Natural killer cell treated with Interleukin-12 subunit alpha and Interleukin-12 subunit beta and Interleukin-15 and Interleukin-18, amount 100 ng/mL, for 72 hours (primary cell): ENCODE measurements around the gene MAP1LC3A. TPM values are rescaled to one million over a fixed set of nuclear protein-coding genes. Genes with fewer than 3 reads are reported as not detected.

Experiments used
- ATAC-seq, 2 donors: fragments of 150-1000 bp; cut with Tn5 transposase in 1 of 2; sonication (Bioruptor Pico), chemical (Tn5 transposase) in 1 of 2; 2 replicates each; pipeline ENCODE4 v1.10.0; 2021
- DNase-seq: peaks from one replicate; pipeline ENCODE4 v3.0.0; 2022; ENCODE audit warnings: low spot score
- H3K27ac Mint-ChIP-seq, 2 donors: 1 replicate in 1 of 2; 2 replicates in 1 of 2; pipeline ENCODE4 v1.8.0; 2022; ENCODE audit warnings: mixed read lengths in 2 of 2, mild to moderate bottlenecking in 1 of 2, moderate library complexity in 1 of 2
- H3K27me3 Mint-ChIP-seq, 2 donors: 1 replicate in 1 of 2; 2 replicates in 1 of 2; pipeline ENCODE4 v1.8.0; 2022; ENCODE audit warnings: mixed read lengths in 2 of 2
- H3K36me3 Mint-ChIP-seq: one replicate; pipeline ENCODE4 v1.8.0; 2022; ENCODE audit warnings: mixed read lengths
- H3K4me1 Mint-ChIP-seq, 2 donors: 1 replicate in 1 of 2; 2 replicates in 1 of 2; pipeline ENCODE4 v1.8.0; 2022; ENCODE audit warnings: low read depth in 2 of 2, mixed read lengths in 2 of 2, mild to moderate bottlenecking in 1 of 2
- H3K4me3 Mint-ChIP-seq: one replicate; pipeline ENCODE4 v1.8.0; 2022; ENCODE audit warnings: mixed read lengths
- H3K9me3 Mint-ChIP-seq: 2 replicates; pipeline ENCODE4 v1.8.0; 2022; ENCODE audit warnings: mixed read lengths
- total RNA-seq, 2 donors: library from RNA; stranded (reverse); gene quantifications; one replicate each; pipeline ENCODE4 v1.2.3, GENCODE V29; 2022

The MAP1LC3A gene
- total RNA-seq, 2 donors from 2014 or later = 5.3 to 6.4 TPM

DNA sequence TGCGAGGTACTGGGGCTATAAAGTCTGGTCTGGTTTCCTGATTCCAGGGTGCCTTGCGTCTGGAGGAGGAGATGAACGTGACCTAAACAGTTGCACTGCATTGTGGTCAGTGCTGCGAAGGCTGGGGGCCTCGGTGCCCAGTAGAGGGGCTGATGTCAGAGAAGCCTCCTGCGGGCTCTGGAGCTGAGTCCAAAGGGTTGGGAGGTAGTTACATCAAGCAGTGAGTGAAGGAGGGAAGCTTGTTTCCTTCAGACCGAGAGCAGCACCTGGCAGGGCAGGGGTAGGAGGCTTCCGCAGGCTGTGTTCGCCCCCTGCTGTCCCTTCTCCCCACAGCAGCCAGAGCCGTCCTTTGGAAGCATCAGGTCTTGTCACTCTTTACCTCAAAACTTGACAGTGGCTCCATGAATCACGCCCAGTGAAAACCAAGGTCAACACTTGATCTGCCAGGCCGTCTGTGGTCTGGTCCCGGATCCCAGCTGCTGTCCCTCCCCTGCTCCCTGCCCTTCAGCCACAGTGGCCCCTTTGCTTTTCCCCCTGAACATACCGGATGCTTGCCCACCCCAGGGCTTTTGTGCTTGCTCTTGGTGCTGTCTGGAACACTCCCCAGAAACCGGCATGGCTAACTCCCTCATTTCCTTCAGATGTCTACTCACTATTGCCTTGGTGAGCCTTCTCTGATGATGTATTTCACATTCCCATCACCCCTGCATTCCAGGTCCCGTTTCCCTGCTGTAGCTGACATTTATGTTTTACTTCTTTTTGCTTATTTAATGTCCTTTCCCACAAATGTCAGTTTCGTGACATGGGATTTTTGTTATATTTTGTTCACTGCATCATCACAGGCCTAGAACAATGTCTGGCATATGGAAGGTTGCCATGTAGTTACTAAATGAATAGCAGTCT is 35.3 kb upstream of the MAP1LC3A start:
- H3K27me3 Mint-ChIP-seq = no peaks in the 10 kb centered on the region
- H3K9me3 Mint-ChIP-seq = no peaks in the 10 kb centered on the region
- peak overlapping the region in 1 of 2 donors; percentile 3 for H3K27ac Mint-ChIP-seq
- peak; percentile 60 to 70 for ATAC-seq
- DNase-seq = no peak
- H3K4me3 Mint-ChIP-seq = no peak overlapping the region
- H3K36me3 Mint-ChIP-seq = no peaks in the 10 kb centered on the region
- peaks cover 24 to 29% of the 10 kb centered on the region in 2 donors for H3K4me1 Mint-ChIP-seq

- Mint-ChIP-seq H3K27ac (no peak overlapping the region), H3K4me3 (no peak overlapping the region), H3K36me3 (no peaks in the 10 kb centered on the region), H3K9me3 (no peaks in the 10 kb centered on the region), H3K4me1 (peaks cover 20 to 35% of the 10 kb centered on the region in 2 donors), H3K27me3 (no peaks in the 10 kb centered on the region)
- DNase-seq = no peak
- ATAC-seq = no peak
These were observed 34.1 kb upstream of the MAP1LC3A start for GRCh38 chr20:34524426-34524825.

DNA sequence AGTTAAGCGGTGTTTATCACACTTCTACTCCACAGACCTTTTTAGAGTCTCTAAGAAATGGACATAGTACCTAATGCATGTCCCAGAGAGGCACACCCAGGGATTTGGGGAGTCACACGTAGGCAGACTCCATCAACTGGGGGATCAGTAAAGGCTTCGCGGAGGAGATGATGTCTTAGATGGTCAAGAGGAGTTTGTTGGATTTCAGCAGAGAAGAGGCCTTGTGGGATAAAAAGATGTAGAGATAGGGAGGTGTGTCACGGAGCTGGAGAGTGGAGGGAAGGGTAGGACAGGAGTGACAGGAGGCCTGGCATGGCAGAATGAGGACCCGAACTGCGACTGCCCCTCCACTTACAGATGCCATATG is 33.2 kb upstream of the MAP1LC3A start:
- H3K36me3 Mint-ChIP-seq = no peaks in the 10 kb centered on the region
- H3K9me3 Mint-ChIP-seq = no peaks in the 10 kb centered on the region
- peaks cover 24 to 40% of the 10 kb centered on the region in 2 donors for H3K4me1 Mint-ChIP-seq

DNA sequence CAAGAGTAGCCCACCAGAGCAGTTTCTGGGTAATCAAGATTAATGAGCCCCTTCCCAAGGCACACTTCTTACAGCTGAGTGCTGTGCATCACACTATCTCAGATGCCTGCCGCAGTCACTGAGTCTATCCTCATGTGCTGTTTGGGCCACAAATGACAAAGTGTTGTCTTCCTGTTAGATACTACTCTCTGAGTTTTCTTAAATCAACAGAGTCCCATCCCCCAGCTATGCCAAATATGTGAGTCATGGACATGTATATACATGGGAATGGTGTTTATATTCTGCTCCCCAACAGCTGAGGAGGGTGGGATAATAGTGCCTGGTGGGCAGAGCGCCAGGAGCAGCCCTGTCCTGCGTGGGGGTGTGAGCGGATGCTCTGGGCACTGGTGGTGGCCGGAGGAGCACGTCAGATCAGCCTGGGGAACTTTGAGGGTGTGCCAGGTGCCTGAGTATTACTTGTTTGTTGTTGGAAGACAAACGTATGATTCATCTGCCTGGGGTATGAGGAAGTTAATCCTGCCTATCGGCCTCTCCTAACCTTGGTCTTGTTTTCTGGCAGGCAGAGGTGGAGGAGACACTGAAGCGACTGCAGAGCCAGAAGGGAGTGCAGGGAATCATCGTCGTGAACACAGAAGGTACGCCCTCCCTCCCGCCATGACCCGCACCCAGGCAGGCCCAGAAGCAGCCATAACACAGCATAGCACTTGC is 32.7 kb upstream of the MAP1LC3A start:
- no peak for ATAC-seq
- Mint-ChIP-seq H3K4me3 (no peak overlapping the region), H3K27ac (no peak overlapping the region), H3K36me3 (no peaks in the 10 kb centered on the region), H3K4me1 (peaks cover 29 to 45% of the 10 kb centered on the region in 2 donors), H3K9me3 (no peaks in the 10 kb centered on the region), H3K27me3 (no peaks in the 10 kb centered on the region)
- DNase-seq = no peak

More for the DNA sequence above, 33.2 kb upstream of the MAP1LC3A start:
- no peak for DNase-seq
- no peak overlapping the region for H3K4me3 Mint-ChIP-seq
- ATAC-seq = no peak
- no peaks in the 10 kb centered on the region for H3K27me3 Mint-ChIP-seq
- H3K27ac Mint-ChIP-seq = no peak overlapping the region

DNA sequence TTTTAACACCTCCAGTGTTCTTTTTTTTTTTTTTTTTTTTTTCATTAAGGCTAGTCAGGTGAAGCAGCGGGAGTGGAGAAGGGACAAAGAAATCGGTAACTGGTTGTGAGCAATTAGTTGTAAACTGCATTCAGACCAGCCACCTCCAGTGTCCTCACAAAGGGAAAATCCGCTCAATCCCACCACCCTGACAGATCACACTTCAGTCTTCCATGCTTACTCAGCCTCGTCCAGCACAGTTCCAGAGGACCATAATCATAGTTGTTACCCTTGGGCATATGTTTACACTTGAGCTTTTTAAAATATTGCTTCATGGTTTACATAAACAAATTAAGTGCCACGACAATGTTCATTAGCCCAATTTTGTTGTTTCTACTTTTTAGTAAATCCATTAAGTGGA is 32.1 kb upstream of the MAP1LC3A start:
- no peaks in the 10 kb centered on the region for H3K9me3 Mint-ChIP-seq

GRCh38 chr20:34527016-34527415 is 31.5 kb upstream of the MAP1LC3A start:
- DNase-seq = no peak
- H3K27me3 Mint-ChIP-seq = no peaks in the 10 kb centered on the region
- H3K9me3 Mint-ChIP-seq = no peaks in the 10 kb centered on the region
- H3K36me3 Mint-ChIP-seq = no peaks in the 10 kb centered on the region
- H3K4me1 Mint-ChIP-seq = peaks cover 34 to 48% of the 10 kb centered on the region in 2 donors
- ATAC-seq = no peak
- H3K4me3 Mint-ChIP-seq = no peak overlapping the region
- no peak overlapping the region for H3K27ac Mint-ChIP-seq

More for the DNA sequence above, 32.1 kb upstream of the MAP1LC3A start:
- Mint-ChIP-seq H3K36me3 (no peaks in the 10 kb centered on the region), H3K27ac (no peak overlapping the region), H3K4me1 (peaks cover 33 to 47% of the 10 kb centered on the region in 2 donors), H3K4me3 (no peak overlapping the region), H3K27me3 (no peaks in the 10 kb centered on the region)
- DNase-seq = no peak
- no peak for ATAC-seq

GRCh38 chr20:34528921-34529297 is 29.6 kb upstream of the MAP1LC3A start:
- Mint-ChIP-seq H3K4me1 (peaks cover 21 to 40% of the 10 kb centered on the region in 2 donors), H3K36me3 (no peaks in the 10 kb centered on the region), H3K27ac (no peak overlapping the region), H3K9me3 (no peaks in the 10 kb centered on the region), H3K4me3 (no peak overlapping the region), H3K27me3 (no peaks in the 10 kb centered on the region)
- no peak for DNase-seq
- ATAC-seq = no peak

GRCh38 chr20:34529742-34530141 is 28.8 kb upstream of the MAP1LC3A start:
- H3K27me3 Mint-ChIP-seq = no peaks in the 10 kb centered on the region
- peaks cover 21 to 45% of the 10 kb centered on the region in 2 donors for H3K4me1 Mint-ChIP-seq
- H3K4me3 Mint-ChIP-seq = no peak overlapping the region
- DNase-seq (no peak), ATAC-seq (no peak)
- peak overlapping the region in 1 of 2 donors; percentile 83 for H3K27ac Mint-ChIP-seq
- H3K9me3 Mint-ChIP-seq = no peaks in the 10 kb centered on the region
- H3K36me3 Mint-ChIP-seq = no peaks in the 10 kb centered on the region

DNA sequence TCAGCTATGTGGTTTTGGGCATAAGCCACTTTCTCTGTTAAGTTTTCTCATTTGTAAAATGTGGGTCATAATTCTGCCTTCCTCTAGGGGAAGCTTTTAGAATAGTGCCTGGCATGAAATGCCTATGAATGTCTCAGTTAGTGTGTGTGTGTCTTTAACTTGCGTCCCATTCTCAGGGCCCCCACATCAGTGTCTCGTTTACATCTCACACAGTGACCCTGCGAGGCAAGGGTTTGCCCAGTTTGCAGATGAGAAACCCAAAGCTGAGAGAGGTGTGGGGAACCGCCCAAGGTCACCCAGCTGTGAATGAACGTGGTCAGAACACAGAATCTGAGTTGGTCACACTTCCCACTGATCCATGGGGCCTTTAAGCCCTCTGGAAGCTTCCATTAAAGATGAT is 28.2 kb upstream of the MAP1LC3A start:
- ATAC-seq = no peak
- Mint-ChIP-seq H3K27me3 (no peaks in the 10 kb centered on the region), H3K9me3 (no peaks in the 10 kb centered on the region), H3K36me3 (no peaks in the 10 kb centered on the region), H3K4me3 (no peak overlapping the region), H3K27ac (peak overlapping the region; percentile 21 to 83), H3K4me1 (peaks cover 18 to 43% of the 10 kb centered on the region in 2 donors)
- DNase-seq = no peak

DNA sequence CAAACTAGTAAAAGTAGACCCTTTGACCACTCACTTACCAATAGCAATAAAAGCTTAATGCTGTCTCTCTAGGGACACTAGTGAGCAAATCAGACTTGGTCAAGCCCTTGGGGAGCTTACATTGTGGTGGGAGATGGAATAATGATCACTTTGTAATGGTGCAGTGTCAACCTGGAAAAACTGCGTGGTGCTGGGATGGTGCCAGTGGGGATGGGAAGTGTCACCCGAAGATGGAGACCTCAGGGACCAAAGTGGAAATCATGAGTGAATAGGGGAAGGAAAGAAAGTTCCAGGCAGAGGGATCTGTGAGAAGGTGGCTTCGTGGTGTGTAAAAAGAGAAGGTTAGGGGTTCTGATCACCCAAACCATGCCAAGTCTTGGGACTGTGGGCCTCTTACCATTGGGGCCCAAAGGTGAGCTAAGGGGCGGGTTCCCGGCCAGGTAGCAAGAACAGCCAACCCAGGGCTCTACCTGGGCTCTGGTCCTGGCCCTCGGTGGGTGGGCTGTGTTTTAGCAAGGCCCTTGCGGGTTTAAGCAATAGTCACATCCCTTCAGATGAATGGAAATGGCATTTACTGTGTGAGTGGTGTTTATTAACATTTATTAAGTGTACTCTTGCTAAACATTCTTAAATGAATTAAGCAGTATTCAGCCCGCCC is 26.8 kb upstream of the MAP1LC3A start:
- no peak for ATAC-seq
- Mint-ChIP-seq H3K9me3 (no peaks in the 10 kb centered on the region), H3K36me3 (no peaks in the 10 kb centered on the region), H3K4me3 (no peak overlapping the region), H3K27ac (peak overlapping the region; percentile 21 to 26), H3K27me3 (no peaks in the 10 kb centered on the region), H3K4me1 (peaks cover 16 to 38% of the 10 kb centered on the region in 2 donors)
- no peak for DNase-seq

GRCh38 chr20:34532320-34532719 is 26.2 kb upstream of the MAP1LC3A start:
- Mint-ChIP-seq H3K27me3 (no peaks in the 10 kb centered on the region), H3K4me3 (no peak overlapping the region), H3K27ac (no peak overlapping the region), H3K9me3 (no peaks in the 10 kb centered on the region), H3K4me1 (peaks cover 16 to 38% of the 10 kb centered on the region in 2 donors), H3K36me3 (no peaks in the 10 kb centered on the region)
- DNase-seq = no peak
- ATAC-seq = no peak

GRCh38 chr20:34532756-34533155 is 25.8 kb upstream of the MAP1LC3A start:
- H3K4me3 Mint-ChIP-seq = no peak overlapping the region
- H3K27me3 Mint-ChIP-seq = no peaks in the 10 kb centered on the region
- DNase-seq (no peak), ATAC-seq (no peak)
- no peaks in the 10 kb centered on the region for H3K36me3 Mint-ChIP-seq
- H3K9me3 Mint-ChIP-seq = no peaks in the 10 kb centered on the region
- peaks cover 16 to 38% of the 10 kb centered on the region in 2 donors for H3K4me1 Mint-ChIP-seq
- H3K27ac Mint-ChIP-seq = no peak overlapping the region

DNA sequence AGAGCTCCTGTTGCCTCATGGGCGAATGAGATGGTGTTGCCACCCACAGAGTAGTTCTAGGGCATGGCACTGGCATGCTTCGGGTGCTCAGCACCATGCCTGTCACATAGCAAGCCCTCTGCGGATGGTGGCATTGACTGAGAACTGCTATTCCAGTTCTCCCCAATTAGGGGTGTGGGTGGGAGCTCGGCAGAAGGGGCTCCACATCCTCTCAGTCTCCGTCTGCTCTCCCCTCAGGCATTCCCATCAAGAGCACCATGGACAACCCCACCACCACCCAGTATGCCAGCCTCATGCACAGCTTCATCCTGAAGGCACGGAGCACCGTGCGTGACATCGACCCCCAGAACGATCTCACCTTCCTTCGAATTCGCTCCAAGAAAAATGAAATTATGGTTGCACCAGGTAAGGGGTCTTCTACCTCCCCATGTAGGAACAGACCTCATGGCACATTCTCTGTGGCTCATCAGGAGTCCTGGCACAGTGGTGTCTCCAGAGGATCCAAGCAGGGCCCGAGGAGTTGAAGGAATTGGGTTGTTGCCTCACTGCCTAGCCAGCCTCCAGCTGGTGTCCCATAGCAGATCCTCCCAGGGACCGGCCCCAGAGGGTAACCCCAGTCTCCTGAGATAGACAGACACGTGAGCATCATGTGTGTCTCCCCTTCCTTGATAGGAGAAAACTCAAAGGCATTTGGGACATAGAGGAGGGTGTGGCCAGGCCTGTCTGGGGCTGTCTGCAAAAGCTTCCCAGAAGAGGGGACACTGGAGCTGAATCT is 23.9 kb upstream of the MAP1LC3A start:
- Mint-ChIP-seq H3K9me3 (no peaks in the 10 kb centered on the region), H3K36me3 (no peaks in the 10 kb centered on the region), H3K4me1 (peaks cover 16 to 27% of the 10 kb centered on the region in 2 donors), H3K27ac (no peak overlapping the region), H3K4me3 (no peak overlapping the region), H3K27me3 (no peaks in the 10 kb centered on the region)
- DNase-seq (no peak), ATAC-seq (no peak)
